ENCODE measurements around the gene OR2L8. TPM values are rescaled to one million over a fixed set of nuclear protein-coding genes. Genes with fewer than 3 reads are reported as not detected.
"Not testable (repeated sequence)": the region's sequence is repeated elsewhere in the genome, so short reads cannot be mapped to it uniquely, and the experiment has no call there.

Gene OR2L8
- total RNA-seq, 2 donors from 2014 or later, result not detected

DNA sequence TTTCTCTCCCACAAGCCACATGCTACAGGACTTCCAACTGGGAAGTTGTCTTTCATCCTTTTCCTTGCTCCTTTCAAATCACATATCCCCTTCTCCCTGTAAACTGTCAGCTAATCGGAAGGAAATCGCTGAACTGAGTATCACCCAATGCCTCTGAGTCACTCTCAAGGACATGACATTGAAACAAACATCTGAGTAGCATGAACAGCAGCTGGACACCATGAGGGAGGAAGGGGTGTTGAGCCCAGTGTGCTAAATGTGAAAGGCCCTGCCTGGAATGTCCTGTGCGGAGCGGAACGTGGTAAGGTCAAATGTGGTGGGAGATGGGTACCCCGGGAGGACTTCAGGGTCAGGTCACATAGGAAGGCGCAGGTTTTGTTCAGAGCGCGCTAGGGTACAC is 23.8 kb upstream of the OR2L8 start, which contains the start of gene OR2AJ1:
Gene OR2AJ1 (plus strand): TSS at position 22 of the 400 bp plus-strand sequence. CDS start 8,880 bp downstream, outside the sequence.
- H3K36me3 ChIP-seq (replicated peaks in 1 of 2; ENCODE audit: insufficient read depth in 1 of 2, low read depth in 2 of 2), result no peaks in the 10 kb centered on the region
- H3K4me1 ChIP-seq, result no peaks in the 10 kb centered on the region
- H3K4me3 ChIP-seq, result no peak within 1 kb of the TSS
- no peaks in the 10 kb centered on the region for H3K9me3 ChIP-seq
- DNase-seq (no peak), ATAC-seq (no peak)
- H3K27me3 ChIP-seq, result no peaks in the 10 kb centered on the region
- WGBS, 2 donors, result 71 to 76% methylated on average over 9 of the region's 9 CpGs
- intact Hi-C loops (cut with DNase I), result no loop called here
- TF ChIP-seq, protein P1, sequence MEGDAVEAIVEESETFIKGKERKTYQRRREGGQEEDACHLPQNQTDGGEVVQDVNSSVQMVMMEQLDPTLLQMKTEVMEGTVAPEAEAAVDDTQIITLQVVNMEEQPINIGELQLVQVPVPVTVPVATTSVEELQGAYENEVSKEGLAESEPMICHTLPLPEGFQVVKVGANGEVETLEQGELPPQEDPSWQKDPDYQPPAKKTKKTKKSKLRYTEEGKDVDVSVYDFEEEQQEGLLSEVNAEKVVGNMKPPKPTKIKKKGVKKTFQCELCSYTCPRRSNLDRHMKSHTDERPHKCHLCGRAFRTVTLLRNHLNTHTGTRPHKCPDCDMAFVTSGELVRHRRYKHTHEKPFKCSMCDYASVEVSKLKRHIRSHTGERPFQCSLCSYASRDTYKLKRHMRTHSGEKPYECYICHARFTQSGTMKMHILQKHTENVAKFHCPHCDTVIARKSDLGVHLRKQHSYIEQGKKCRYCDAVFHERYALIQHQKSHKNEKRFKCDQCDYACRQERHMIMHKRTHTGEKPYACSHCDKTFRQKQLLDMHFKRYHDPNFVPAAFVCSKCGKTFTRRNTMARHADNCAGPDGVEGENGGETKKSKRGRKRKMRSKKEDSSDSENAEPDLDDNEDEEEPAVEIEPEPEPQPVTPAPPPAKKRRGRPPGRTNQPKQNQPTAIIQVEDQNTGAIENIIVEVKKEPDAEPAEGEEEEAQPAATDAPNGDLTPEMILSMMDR (IDR thresholded peaks at IDR 0.05), result no peak
- TF ChIP-seq POLR2A (IDR thresholded peaks at IDR 0.05), result no peak
- H3K27ac ChIP-seq, result no peak within 1 kb of the TSS

DNA sequence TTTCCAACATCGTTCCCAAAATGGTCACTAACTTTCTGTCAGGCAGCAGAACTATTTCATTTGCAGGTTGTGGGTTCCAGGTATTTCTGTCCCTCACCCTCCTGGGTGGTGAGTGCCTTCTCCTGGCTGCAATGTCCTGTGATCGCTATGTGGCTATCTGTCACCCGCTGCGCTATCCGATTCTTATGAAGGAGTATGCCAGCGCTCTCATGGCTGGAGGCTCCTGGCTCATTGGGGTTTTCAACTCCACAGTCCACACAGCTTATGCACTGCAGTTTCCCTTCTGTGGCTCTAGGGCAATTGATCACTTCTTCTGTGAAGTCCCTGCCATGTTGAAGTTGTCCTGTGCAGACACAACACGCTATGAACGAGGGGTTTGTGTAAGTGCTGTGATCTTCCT is 14.7 kb upstream of the OR2L8 start:
- Histone ChIP-seq H3K36me3 (replicated peaks in 1 of 2; ENCODE audit: insufficient read depth in 1 of 2, low read depth in 2 of 2) (no peaks in the 10 kb centered on the region), H3K27ac (no peak overlapping the region), H3K9me3 (no peaks in the 10 kb centered on the region), H3K4me3 (no peak overlapping the region), H3K27me3 (no peaks in the 10 kb centered on the region), H3K4me1 (no peaks in the 10 kb centered on the region)
- no peak for TF ChIP-seq POLR2A (IDR thresholded peaks at IDR 0.05)
- TF ChIP-seq, protein P1 (IDR thresholded peaks at IDR 0.05), result no peak
- ATAC-seq (no peak), DNase-seq (no peak)
- 83 to 90% methylated on average over 8 of the region's 8 CpGs for WGBS, 2 donors
- intact Hi-C loops (cut with DNase I), result no loop called here

DNA sequence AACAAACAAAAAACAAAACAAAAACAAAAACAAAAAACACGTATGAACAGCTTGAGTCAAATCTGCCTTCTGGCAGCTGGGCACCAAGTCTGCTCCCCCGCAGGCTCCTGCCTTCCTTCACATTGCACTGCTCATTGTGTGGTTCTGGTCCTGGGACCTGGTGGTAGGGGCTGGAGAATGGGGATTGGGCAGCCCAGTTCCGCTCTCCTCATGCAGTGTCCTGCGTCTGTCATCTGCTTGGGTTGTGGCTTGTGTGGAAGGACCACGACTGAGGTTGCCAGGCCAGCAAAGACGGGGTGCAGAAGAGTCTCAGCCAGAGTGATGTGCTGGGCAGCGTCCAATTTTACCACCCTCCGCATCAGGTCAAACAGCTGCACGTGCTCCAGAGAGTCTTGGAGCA is 12.9 kb upstream of the OR2L8 start:
- intact Hi-C loops (cut with DNase I), result no loop called here
- no peak overlapping the region for H3K27ac ChIP-seq
- H3K4me3 ChIP-seq, result no peak overlapping the region
- no peaks in the 10 kb centered on the region for H3K9me3 ChIP-seq
- H3K27me3 ChIP-seq, result no peaks in the 10 kb centered on the region
- no peaks in the 10 kb centered on the region for H3K4me1 ChIP-seq
- no peaks in the 10 kb centered on the region for H3K36me3 ChIP-seq (replicated peaks in 1 of 2; ENCODE audit: insufficient read depth in 1 of 2, low read depth in 2 of 2)
- ATAC-seq, result no peak
- no peak for TF ChIP-seq POLR2A (IDR thresholded peaks at IDR 0.05)
- TF ChIP-seq, protein P1 (IDR thresholded peaks at IDR 0.05), result no peak
- no peak for DNase-seq
- whole genome bisulfite sequencing, 2 donors, result 85 to 89% methylated on average over 9 of the region's 9 CpGs

DNA sequence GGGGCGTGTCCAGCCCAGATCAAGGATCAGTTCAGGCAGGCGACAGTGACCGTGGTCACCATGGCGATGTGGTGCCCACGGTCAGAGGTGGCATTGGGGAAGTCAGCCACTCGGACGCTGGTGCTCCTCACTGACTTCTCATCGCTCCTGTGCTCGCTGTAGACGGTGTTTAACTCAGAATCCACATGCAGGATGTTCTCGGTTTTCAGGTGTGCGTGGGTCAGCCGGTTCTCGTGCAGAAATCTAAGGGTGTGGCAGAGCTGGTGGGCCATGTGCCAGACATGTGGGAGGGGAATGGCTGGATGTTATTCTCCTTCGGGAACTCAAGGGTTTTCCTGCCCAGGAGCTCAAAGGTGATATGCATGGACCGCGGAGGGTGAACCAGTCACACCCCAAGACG is 12.2 kb upstream of the OR2L8 start:
- ATAC-seq (no peak), DNase-seq (no peak)
- no peaks in the 10 kb centered on the region for H3K4me1 ChIP-seq
- no peaks in the 10 kb centered on the region for H3K36me3 ChIP-seq (replicated peaks in 1 of 2; ENCODE audit: insufficient read depth in 1 of 2, low read depth in 2 of 2)
- intact Hi-C loops (cut with DNase I), result no loop called here
- no peak overlapping the region for H3K4me3 ChIP-seq
- H3K9me3 ChIP-seq, result no peaks in the 10 kb centered on the region
- 79 to 85% methylated on average over 18 of the region's 18 CpGs for WGBS, 2 donors
- H3K27me3 ChIP-seq, result no peaks in the 10 kb centered on the region
- H3K27ac ChIP-seq, result no peak overlapping the region
- TF ChIP-seq, protein P1 (IDR thresholded peaks at IDR 0.05), result no peak
- no peak for TF ChIP-seq POLR2A (IDR thresholded peaks at IDR 0.05)

DNA sequence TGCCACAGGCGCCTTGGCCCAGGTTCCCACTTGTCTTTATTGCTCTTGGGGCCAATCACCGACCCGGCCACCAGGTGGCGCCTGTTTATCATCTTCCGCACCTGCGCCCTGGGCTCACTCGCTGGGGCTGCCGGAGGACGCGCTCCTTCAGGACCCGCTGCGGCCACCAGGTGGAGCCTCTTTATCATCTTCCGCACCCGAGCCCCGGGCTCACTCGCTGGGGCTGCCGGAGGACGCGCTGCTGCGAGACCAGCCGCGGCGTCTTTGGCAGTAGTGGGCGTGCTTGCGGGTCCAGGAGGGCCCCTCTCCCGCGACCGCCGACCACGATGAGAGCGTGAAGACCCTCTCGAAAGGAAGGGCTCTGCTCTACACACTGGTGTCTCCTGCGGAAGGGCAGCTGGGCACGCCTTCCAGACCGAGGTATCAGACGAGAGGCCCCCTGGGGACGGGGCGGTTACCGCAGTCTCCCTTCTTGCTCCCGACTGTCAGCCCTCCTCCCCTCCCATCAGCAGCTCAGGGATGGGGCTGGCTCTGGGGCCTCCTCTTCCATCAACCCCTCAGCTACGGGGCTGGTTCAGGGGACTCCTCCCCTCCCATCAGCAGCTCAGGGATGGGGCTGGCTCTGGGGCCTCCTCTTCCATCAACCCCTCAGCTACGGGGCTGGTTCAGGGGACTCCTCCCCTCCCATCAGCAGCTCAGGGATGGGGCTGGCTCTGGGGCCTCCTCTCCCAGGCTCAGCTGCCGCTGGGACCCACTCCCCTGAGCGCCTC is 11.5 kb upstream of the OR2L8 start:
- DNase-seq (peak; percentile 46 to 56 (median 50)), ATAC-seq (peak; percentile 69)
- WGBS, 2 donors, result 13 to 14% methylated on average over 10 to 42 of the region's 44 CpGs
- TF ChIP-seq, protein P1 (IDR thresholded peaks at IDR 0.05), result peak in 6 of 7 experiments; percentile 13 to 42 (median 36)
- H3K27me3 ChIP-seq; H3K9me3 ChIP-seq; H3K27ac ChIP-seq; intact Hi-C loops (cut with DNase I); H3K4me1 ChIP-seq; H3K4me3 ChIP-seq; H3K36me3 ChIP-seq (replicated peaks in 1 of 2; ENCODE audit: insufficient read depth in 1 of 2, low read depth in 2 of 2): not testable (repeated sequence)
